Right renal cortex interstitium (tissue), 3 donors: ENCODE measurements around the gene ARHGAP8. TPM values are rescaled to one million over a fixed set of nuclear protein-coding genes. Genes with fewer than 3 reads are reported as not detected.
"Not testable (repeated sequence)": the region's sequence is repeated elsewhere in the genome, so short reads cannot be mapped to it uniquely, and the experiment has no call there.

Experiments
- DNase-seq, 3 donors: peaks; one replicate each; pipeline ENCODE4 v3.0.0-alpha.2; 2013; ENCODE audit warnings: low read depth in 3 of 3, low spot score in 2 of 3
- polyA plus RNA-seq, 3 donors: library from polyadenylated mRNA; unstranded; fragments of 120-200 nt; gene quantifications; one replicate each; pipeline ENCODE4 v1.2.1, GENCODE V29; 2013; ENCODE audit not compliant: insufficient read length in 3 of 3

ARHGAP8 gene
- polyA plus RNA-seq, 3 donors: 21.7 to 23.9 (median 23.4) TPM

- DNase-seq: no peak
Observed at GRCh38 chr22:44901301-44901700, 148.9 kb downstream of the ARHGAP8 start.

DNA sequence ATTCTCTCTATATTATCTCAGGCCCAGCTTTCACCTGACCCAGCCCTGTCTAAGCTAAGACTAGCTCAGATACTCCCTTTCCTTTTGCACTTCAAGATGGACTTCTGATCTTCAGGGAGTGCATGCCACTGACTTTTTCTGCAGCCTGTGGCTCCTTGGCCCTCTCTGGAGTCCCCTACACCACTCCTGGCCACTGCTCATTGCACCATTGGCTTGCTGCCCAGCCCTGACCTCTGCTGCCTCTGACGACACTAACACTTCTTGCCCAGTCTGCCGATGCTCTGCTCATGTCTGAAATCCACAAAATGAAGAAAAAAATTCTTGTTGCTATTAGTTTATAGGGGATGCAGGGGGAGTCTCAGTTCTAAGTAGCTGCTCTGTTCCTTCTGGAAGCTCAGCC, 150.8 kb downstream of the ARHGAP8 start:
- DNase-seq: not testable (repeated sequence)

GRCh38 chr22:44904492-44905152, 152.2 kb downstream of the ARHGAP8 start:
- DNase-seq: not testable (repeated sequence)

- no peak for DNase-seq
Observed at GRCh38 chr22:44906248-44906936, 154.0 kb downstream of the ARHGAP8 start.

DNA sequence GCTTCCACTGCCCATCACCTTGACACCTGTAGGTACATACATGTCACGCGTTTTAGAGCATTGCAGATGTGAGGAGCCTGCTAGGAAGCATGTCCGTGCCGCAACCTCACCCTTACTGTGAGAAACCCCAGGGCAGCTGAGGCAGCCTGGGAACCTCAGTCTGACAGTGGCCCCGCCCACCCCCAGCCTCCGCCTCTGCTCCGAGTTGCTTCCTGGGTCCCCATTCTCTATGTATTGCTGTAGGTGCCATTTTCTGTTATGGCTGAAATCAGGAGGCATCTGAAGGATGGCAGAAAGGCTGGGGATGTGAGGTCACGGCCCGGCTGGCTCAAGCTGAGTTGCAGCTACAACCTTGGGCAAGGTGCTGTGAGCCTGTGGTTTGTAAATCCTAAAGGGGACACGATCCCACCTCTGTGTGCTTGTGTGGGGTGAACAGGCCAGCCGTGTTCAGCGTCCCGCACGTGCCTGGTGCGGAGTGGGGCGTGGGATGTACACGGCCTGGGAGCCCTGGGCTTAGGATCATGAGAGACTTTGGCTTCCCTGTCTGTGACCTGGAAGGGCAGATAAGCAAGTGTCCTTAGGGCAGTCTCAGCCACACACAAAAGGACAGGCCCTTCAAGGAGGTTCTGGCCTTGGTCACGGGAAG, 154.7 kb downstream of the ARHGAP8 start:
- no peak for DNase-seq

DNA sequence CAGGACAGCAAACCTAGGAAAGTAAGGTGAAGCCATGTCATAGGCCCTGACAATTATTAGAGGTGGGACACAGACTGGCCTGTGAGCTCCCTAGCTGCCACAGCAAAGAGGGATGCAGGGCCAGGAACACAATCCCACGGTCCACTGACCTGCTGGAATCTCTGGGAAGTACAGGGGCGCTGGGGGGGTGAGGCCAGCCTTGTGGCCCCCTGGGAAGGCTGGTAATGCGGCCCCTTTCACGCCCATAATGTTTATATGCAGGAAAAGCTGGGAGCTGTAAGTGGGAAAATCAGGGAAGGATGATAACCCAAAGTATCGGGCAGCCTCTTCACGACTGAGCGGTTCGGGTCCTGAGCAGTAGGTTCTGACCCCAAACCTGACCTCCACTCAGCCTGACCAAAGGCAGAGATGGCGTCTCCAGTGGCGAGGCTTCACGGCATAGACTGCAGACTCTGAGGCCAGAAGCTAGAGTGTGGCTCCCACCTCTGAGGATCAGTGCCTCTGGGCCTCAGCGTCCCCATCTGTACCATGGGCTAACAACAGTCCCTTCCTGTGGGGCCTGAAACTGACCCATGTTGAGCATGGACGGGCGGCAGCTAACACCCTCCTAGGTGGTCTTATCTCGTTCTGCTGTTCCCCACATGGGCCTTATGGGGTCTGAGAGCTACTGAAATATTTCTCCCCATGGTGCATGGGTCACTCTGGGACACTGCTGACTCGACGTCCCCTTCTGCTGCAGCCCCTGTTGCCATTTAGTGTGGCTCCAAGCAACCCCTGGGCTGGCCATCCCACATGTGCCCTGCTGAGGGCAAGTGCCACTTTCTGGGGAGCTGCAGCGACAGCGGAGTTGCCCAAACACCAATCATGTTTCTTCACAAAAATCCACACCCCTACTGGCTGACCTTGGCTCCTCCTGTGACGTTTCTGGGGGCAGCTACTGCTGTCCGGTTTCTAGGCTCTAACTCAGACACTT, 155.7 kb downstream of the ARHGAP8 start:
- no peak for DNase-seq

GRCh38 chr22:44909241-44909640, 156.9 kb downstream of the ARHGAP8 start:
- DNase-seq: no peak

Other genes starting within 250 kb of the ARHGAP8 start
- gene PRR5, start 50.4 kb upstream of the ARHGAP8 start, polyA plus RNA-seq: 10 to 100 TPM; 18.5 to 22.9 (median 22.2) TPM